Muscle layer of colon (tissue), 2 donors: ENCODE results near the gene PDF.
"Not testable (repeated sequence)": the region's sequence is repeated elsewhere in the genome, so short reads cannot be mapped to it uniquely, and the experiment has no call there.

Experiments used
- H3K27ac ChIP-seq: one replicate; pipeline ENCODE4 v1.7.0; 2013; ENCODE audit warnings: low read depth, mild to moderate bottlenecking, low read length, moderate library complexity
- H3K27me3 ChIP-seq, 2 donors: one replicate each; pipeline ENCODE4 v1.7.0; 2013; ENCODE audit warnings: low read length in 2 of 2, mild to moderate bottlenecking in 2 of 2; ENCODE audit not compliant: insufficient read depth in 2 of 2, control insufficient read depth in 1 of 2
- H3K36me3 ChIP-seq: one replicate; pipeline ENCODE4 v1.7.0; 2013; ENCODE audit warnings: mild to moderate bottlenecking, low read length; ENCODE audit not compliant: insufficient read depth
- H3K4me1 ChIP-seq: one replicate; pipeline ENCODE4 v1.7.0; 2013; ENCODE audit warnings: mild to moderate bottlenecking, low read length; ENCODE audit not compliant: insufficient read depth
- H3K4me3 ChIP-seq, 2 donors: one replicate each; pipeline ENCODE4 v1.7.0; 2013; ENCODE audit warnings: low read length in 2 of 2, low read depth in 1 of 2, mild to moderate bottlenecking in 1 of 2, moderate library complexity in 1 of 2
- H3K9ac ChIP-seq: one replicate; pipeline ENCODE4 v1.7.0; 2013; ENCODE audit warnings: low read length
- H3K9me3 ChIP-seq: one replicate; pipeline ENCODE4 v1.7.0; 2013; ENCODE audit warnings: mild to moderate bottlenecking, low read length
- donor health status: abdominal sarcoma.
- donor health status: Adenocarcinoma of cecum.

The PDF gene

GRCh38 chr16:69294051-69294450 lies 36.3 kb downstream of the PDF start:
- Histone ChIP-seq H3K4me1 (no peaks in the 10 kb centered on the region), H3K4me3 (no peak overlapping the region), H3K27me3 (no peaks in the 10 kb centered on the region), H3K27ac (no peak overlapping the region), H3K9ac (no peak overlapping the region), H3K9me3 (no peaks in the 10 kb centered on the region), H3K36me3 (no peaks in the 10 kb centered on the region)

DNA sequence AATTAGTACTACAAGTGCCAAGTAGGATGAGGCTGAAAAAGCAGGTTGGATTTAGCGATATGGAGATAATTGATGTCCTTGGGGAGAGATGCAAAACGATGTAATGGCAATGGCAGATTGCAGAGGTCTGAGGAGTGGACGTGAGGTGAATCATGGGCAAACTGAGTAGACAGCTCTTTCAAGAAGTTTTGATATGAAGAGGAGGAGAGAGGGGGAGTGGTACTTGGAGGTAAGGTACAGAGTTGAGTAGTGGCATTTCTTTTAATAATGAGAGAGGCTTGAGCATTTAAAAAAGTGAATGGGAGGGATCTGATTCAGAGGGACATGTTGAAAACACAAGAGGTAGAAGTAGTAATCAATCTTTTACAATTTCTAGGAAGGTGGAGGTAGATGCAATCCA lies 37.0 kb downstream of the PDF start:
- H3K27ac ChIP-seq, result no peak overlapping the region
- no peaks in the 10 kb centered on the region for H3K27me3 ChIP-seq
- no peaks in the 10 kb centered on the region for H3K4me1 ChIP-seq
- H3K36me3 ChIP-seq, result no peaks in the 10 kb centered on the region
- no peaks in the 10 kb centered on the region for H3K9me3 ChIP-seq
- H3K9ac ChIP-seq, result no peak overlapping the region
- H3K4me3 ChIP-seq, result no peak overlapping the region

DNA sequence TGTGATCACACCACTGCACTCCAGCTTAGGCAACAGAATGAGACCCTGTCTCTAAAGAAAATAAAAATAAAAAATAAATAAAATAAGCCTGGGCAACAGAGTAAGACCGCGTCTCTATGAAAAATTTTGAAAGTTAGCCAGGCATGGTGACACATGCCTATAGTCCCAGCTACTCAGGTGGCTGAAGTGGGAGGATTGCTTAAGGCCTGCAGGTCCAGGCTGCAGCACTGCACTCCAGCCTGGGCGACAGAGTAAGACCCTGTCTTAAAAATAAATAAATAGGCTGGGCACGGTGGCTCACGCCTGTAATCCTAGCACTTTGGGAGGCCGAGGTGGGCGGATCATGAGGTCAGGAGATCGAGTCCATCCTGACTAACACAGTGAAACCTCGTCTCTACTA lies 38.7 kb downstream of the PDF start:
- H3K9ac ChIP-seq, H3K27ac ChIP-seq, H3K4me1 ChIP-seq, H3K27me3 ChIP-seq, H3K4me3 ChIP-seq, H3K9me3 ChIP-seq, H3K36me3 ChIP-seq: not testable (repeated sequence)

DNA sequence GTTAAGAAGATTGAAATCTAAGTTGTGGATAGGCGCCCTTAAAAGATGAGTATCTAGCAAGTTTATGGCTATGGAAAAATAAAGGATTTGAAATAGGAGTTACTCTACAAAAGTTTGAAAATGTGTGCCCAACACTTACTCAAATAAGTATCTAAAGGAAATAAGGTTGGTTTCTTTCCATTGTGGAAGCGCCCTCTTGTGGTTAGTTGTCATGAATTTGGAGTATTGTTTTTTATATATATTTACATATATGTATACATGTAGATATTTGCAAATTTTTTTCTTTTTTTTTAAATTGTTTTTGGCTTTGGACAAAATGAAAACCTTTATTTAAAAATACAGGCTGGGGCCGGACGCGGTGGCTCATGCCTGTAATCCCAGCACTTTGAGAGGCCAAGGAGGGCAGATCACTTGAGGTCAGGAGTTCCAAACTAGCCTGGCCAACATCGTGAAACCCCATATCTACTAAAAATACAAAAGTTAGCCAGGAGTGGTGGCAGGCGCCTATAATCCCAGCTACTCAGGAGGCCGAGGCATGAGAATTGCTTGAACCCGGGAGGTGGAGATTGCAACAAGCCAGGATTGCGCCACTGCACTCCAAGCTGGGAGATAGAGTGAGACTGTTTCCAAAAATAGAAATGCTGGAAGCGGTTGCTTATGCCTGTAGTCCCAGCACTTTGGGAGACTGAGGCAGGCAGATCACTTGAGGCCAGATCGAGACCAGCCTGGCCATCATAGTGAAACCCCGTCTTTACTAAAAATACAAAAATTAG lies 43.3 kb downstream of the PDF start:
- peaks cover 5% of the 10 kb centered on the region for H3K36me3 ChIP-seq
- no peak overlapping the region for H3K9ac ChIP-seq
- H3K4me1 ChIP-seq, result no peaks in the 10 kb centered on the region
- no peaks in the 10 kb centered on the region for H3K9me3 ChIP-seq
- no peak overlapping the region for H3K27ac ChIP-seq
- H3K27me3 ChIP-seq, result no peaks in the 10 kb centered on the region
- H3K4me3 ChIP-seq, result no peak overlapping the region

- Histone ChIP-seq H3K36me3 (peaks cover 5% of the 10 kb centered on the region), H3K27me3 (no peaks in the 10 kb centered on the region), H3K9me3 (no peaks in the 10 kb centered on the region), H3K27ac (no peak overlapping the region), H3K4me3 (no peak overlapping the region), H3K4me1 (no peaks in the 10 kb centered on the region), H3K9ac (no peak overlapping the region)
These were observed 45.1 kb downstream of the PDF start for GRCh38 chr16:69285240-69285639.

GRCh38 chr16:69283851-69284250 lies 46.5 kb downstream of the PDF start:
- peaks cover 5% of the 10 kb centered on the region for H3K36me3 ChIP-seq
- no peak overlapping the region for H3K27ac ChIP-seq
- no peaks in the 10 kb centered on the region for H3K27me3 ChIP-seq
- H3K9me3 ChIP-seq, result no peaks in the 10 kb centered on the region
- H3K4me1 ChIP-seq, result no peaks in the 10 kb centered on the region
- H3K4me3 ChIP-seq, result no peak overlapping the region
- no peak overlapping the region for H3K9ac ChIP-seq

DNA sequence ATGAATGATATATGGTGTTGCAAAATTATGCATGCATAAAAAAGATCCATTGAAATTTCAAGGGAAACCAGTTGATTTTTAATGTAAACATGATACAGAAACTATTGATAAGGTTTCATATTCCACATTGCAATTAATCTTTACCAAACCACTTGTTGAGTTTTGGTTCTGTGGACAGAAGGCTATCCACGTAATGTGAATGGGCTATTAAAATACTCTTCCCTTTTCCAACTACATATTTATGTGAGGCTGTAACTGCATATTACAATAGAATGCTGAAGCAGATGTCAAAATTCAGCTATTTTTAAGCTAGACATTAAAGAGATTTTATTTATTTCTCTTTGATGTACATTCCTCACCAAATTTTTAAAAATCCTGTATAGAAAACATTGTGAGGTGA lies 53.0 kb downstream of the PDF start:
- H3K27me3 ChIP-seq, result no peaks in the 10 kb centered on the region
- H3K4me3 ChIP-seq, result no peak overlapping the region
- no peak overlapping the region for H3K27ac ChIP-seq
- H3K36me3 ChIP-seq, result peaks cover 8% of the 10 kb centered on the region
- peaks cover 24% of the 10 kb centered on the region for H3K4me1 ChIP-seq
- no peaks in the 10 kb centered on the region for H3K9me3 ChIP-seq
- H3K9ac ChIP-seq, result no peak overlapping the region
